Osteoblast (primary cell): ENCODE results near the gene SCMH1. TPM values are rescaled to one million over a fixed set of nuclear protein-coding genes. Genes with fewer than 3 reads are reported as not detected.
"Not testable (repeated sequence)": the region's sequence is repeated elsewhere in the genome, so short reads cannot be mapped to it uniquely, and the experiment has no call there.

Source experiments
- DNase-seq: peaks from one replicate; pipeline ENCODE4 v3.0.0; 2011; ENCODE audit warnings: low spot score, mixed read lengths; ENCODE audit not compliant: insufficient read length; ENCODE audit errors: missing footprints
- H2AFZ ChIP-seq: 2 replicates; pipeline ENCODE4 v1.6.0; 2011; ENCODE audit warnings: mild to moderate bottlenecking, low read length
- H3K27ac ChIP-seq: 2 replicates; pipeline ENCODE4 v1.5.1; 2011; ENCODE audit warnings: mild to moderate bottlenecking, low read depth, low read length, moderate library complexity
- H3K27me3 ChIP-seq: 2 replicates; pipeline ENCODE4 v1.6.0; 2012; ENCODE audit warnings: mild to moderate bottlenecking, control low read depth, inconsistent platforms, low read length, moderate library complexity; ENCODE audit not compliant: insufficient read depth
- H3K36me3 ChIP-seq: 2 replicates; pipeline ENCODE4 v1.5.1; 2011; ENCODE audit warnings: mild to moderate bottlenecking, low read length, control low read depth, moderate library complexity; ENCODE audit not compliant: insufficient read depth
- H3K4me1 ChIP-seq: 2 replicates; pipeline ENCODE4 v1.5.1; 2011; ENCODE audit warnings: mild to moderate bottlenecking, low read length, control low read depth, moderate library complexity; ENCODE audit not compliant: insufficient read depth
- H3K4me2 ChIP-seq: 2 replicates; pipeline ENCODE4 v1.6.0; 2011; ENCODE audit warnings: mild to moderate bottlenecking, low read length; ENCODE audit not compliant: insufficient read depth
- H3K4me3 ChIP-seq: fragments of 200-600 bp; sonication (generic); 3 replicates; pipeline ENCODE4 v1.5.1; 2012; ENCODE audit warnings: mild to moderate bottlenecking, low read length, inconsistent platforms; ENCODE audit not compliant: insufficient read depth
- H3K79me2 ChIP-seq: 2 replicates; pipeline ENCODE4 v1.6.0; 2012; ENCODE audit warnings: mild to moderate bottlenecking, low read length, control low read depth, inconsistent platforms; ENCODE audit not compliant: insufficient read depth
- H3K9me3 ChIP-seq: 2 replicates; pipeline ENCODE4 v1.5.1; 2011; ENCODE audit warnings: low read depth, low read length, control low read depth
- H4K20me1 ChIP-seq: 2 replicates; pipeline ENCODE4 v1.6.0; 2012; ENCODE audit warnings: mild to moderate bottlenecking, low read length, control low read depth; ENCODE audit not compliant: insufficient read depth
- CTCF ChIP-seq: IDR thresholded peaks from 2 replicates; pipeline ENCODE4 v1.5.1; 2011; ENCODE audit warnings: mild to moderate bottlenecking, low read depth, low read length, moderate library complexity; ENCODE audit errors: extremely low read depth
- total RNA-seq: library from RNA; depleted of rRNA; stranded (reverse); fragments of >200 nt; gene quantifications from 2 replicates; pipeline ENCODE4 v1.2.3, GENCODE V29; 2012

SCMH1 gene
- total RNA-seq, 1 donor = 33.7 TPM

GRCh38 chr1:41261926-41262618 is 20.0 kb upstream of the SCMH1 start:
- Histone ChIP-seq H3K4me3 (no peak overlapping the region), H3K27me3 (no peaks in the 10 kb centered on the region), H3K9me3 (no peaks in the 10 kb centered on the region), H3K4me2 (no peak overlapping the region), H3K36me3 (no peaks in the 10 kb centered on the region), H3K79me2 (no peaks in the 10 kb centered on the region), H4K20me1 (peaks cover 2% of the 10 kb centered on the region), H3K4me1 (no peaks in the 10 kb centered on the region), H2AFZ (no peak overlapping the region), H3K27ac (no peak overlapping the region)
- no peak for TF ChIP-seq CTCF
- DNase-seq = no peak

GRCh38 chr1:41260768-41261167 is 18.7 kb upstream of the SCMH1 start:
- H3K36me3 ChIP-seq = no peaks in the 10 kb centered on the region
- no peak for DNase-seq

GRCh38 chr1:41259221-41259620 is 17.1 kb upstream of the SCMH1 start:
- H3K4me3 ChIP-seq = no peak overlapping the region
- H3K9me3 ChIP-seq = peaks cover 2% of the 10 kb centered on the region
- H4K20me1 ChIP-seq = peaks cover 5% of the 10 kb centered on the region
- H3K36me3 ChIP-seq = no peaks in the 10 kb centered on the region
- no peak overlapping the region for H2AFZ ChIP-seq
- no peaks in the 10 kb centered on the region for H3K27me3 ChIP-seq
- H3K4me2 ChIP-seq = no peak overlapping the region
- no peak for DNase-seq
- H3K79me2 ChIP-seq = no peaks in the 10 kb centered on the region
- TF ChIP-seq CTCF = no peak
- H3K27ac ChIP-seq = no peak overlapping the region
- H3K4me1 ChIP-seq = peaks cover 9% of the 10 kb centered on the region

More at GRCh38 chr1:41260768-41261167, 18.7 kb upstream of the SCMH1 start:
- Histone ChIP-seq H3K4me1 (peaks cover 9% of the 10 kb centered on the region), H3K27ac (no peak overlapping the region), H3K9me3 (no peaks in the 10 kb centered on the region), H3K79me2 (no peaks in the 10 kb centered on the region), H3K27me3 (no peaks in the 10 kb centered on the region), H2AFZ (no peak overlapping the region), H3K4me3 (no peak overlapping the region), H4K20me1 (peaks cover 5% of the 10 kb centered on the region), H3K4me2 (no peak overlapping the region)
- no peak for TF ChIP-seq CTCF

- Histone ChIP-seq H3K4me2 (peak overlapping the region; percentile 1), H3K79me2 (no peaks in the 10 kb centered on the region), H2AFZ (no peak overlapping the region), H3K27me3 (no peaks in the 10 kb centered on the region), H3K4me3 (no peak overlapping the region), H3K9me3 (peaks cover 2% of the 10 kb centered on the region), H3K4me1 (peaks cover 9% of the 10 kb centered on the region), H4K20me1 (peaks cover 5% of the 10 kb centered on the region), H3K36me3 (no peaks in the 10 kb centered on the region), H3K27ac (peak overlapping the region; percentile 1)
- no peak for TF ChIP-seq CTCF
- DNase-seq = no peak
Measured at GRCh38 chr1:41255978-41256377, 13.9 kb upstream of the SCMH1 start.

DNA sequence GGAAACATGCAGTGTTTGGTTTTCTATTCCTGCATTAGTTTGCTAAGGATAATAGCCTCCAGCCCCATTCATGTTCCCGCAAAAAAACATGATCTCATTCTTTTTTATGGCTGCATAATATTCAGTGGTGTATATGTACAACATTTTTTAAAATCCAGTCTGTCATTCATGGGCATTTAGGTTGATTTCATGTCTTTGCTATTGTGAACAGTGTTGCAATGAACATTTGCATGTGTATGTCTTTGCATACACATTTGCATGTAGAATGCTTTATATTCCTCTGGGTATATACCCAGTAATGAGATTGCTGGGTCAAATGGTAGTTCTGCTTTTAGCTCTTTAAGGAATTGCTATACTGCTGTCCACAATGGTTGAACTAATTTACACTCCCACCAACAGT is 9.0 kb upstream of the SCMH1 start:
- H4K20me1 ChIP-seq, H3K27ac ChIP-seq, H3K36me3 ChIP-seq, DNase-seq, H3K27me3 ChIP-seq, H2AFZ ChIP-seq, H3K4me2 ChIP-seq, H3K79me2 ChIP-seq, H3K4me3 ChIP-seq, H3K9me3 ChIP-seq, H3K4me1 ChIP-seq: not testable (repeated sequence)
